SHP77 treated with DMSO at 0.1 percent for 48 hours (cell line): ENCODE measurements around the gene NBL1.
"Not testable (repeated sequence)": the region's sequence is repeated elsewhere in the genome, so short reads cannot be mapped to it uniquely, and the experiment has no call there.

ENCODE experiments used
- DNase-seq: peaks from one replicate; lab custom pipeline; 2025; lab: John Stamatoyannopoulos, UW

NBL1 gene

GRCh38 chr1:19622204-19622603, 21.9 kb upstream of the NBL1 start:
- no peak for DNase-seq

- no peak for DNase-seq
Measured at GRCh38 chr1:19623523-19623922, 20.6 kb upstream of the NBL1 start.

GRCh38 chr1:19625291-19625937, 18.7 kb upstream of the NBL1 start:
- no peak for DNase-seq

GRCh38 chr1:19628879-19629278, 15.2 kb upstream of the NBL1 start:
- DNase-seq = no peak

- no peak for DNase-seq
Measured at GRCh38 chr1:19629357-19629756, 14.8 kb upstream of the NBL1 start.

- DNase-seq = not testable (repeated sequence)
Measured at GRCh38 chr1:19630192-19630591, 13.9 kb upstream of the NBL1 start.

GRCh38 chr1:19630720-19631395, 13.3 kb upstream of the NBL1 start:
- DNase-seq = no peak

- no peak for DNase-seq
Measured at GRCh38 chr1:19632211-19632610, 11.9 kb upstream of the NBL1 start.

GRCh38 chr1:19633106-19633505, 11.0 kb upstream of the NBL1 start:
- DNase-seq = no peak

GRCh38 chr1:19635064-19635463, 9.0 kb upstream of the NBL1 start:
- not testable (repeated sequence) for DNase-seq

- no peak for DNase-seq
Measured at GRCh38 chr1:19635646-19636045, 8.5 kb upstream of the NBL1 start.

GRCh38 chr1:19636065-19636464, 8.0 kb upstream of the NBL1 start:
- no peak for DNase-seq

- DNase-seq = not testable (repeated sequence)
Measured at GRCh38 chr1:19636749-19637148, 7.4 kb upstream of the NBL1 start.

GRCh38 chr1:19637606-19638005, 6.5 kb upstream of the NBL1 start:
- DNase-seq = no peak

GRCh38 chr1:19639228-19639627, 4.9 kb upstream of the NBL1 start:
- DNase-seq = not testable (repeated sequence)

GRCh38 chr1:19639999-19640362, 4.1 kb upstream of the NBL1 start:
- no peak for DNase-seq

- no peak for DNase-seq
Measured at GRCh38 chr1:19640363-19641316, 3.5 kb upstream of the NBL1 start.

GRCh38 chr1:19643121-19643520, 990 bp upstream of the NBL1 start:
- no peak for DNase-seq

- DNase-seq = no peak
Measured at GRCh38 chr1:19644395-19644680, 227 bp downstream of the NBL1 start.

- DNase-seq = no peak
Measured at GRCh38 chr1:19644681-19645410, 735 bp downstream of the NBL1 start.

- no peak for DNase-seq
Measured at GRCh38 chr1:19645411-19646251, 1.5 kb downstream of the NBL1 start.
